ENCODE measurements around the gene GEMIN8.

GRCh38 chrX:13968198-13968597 lies 61.5 kb downstream of the GEMIN8 start:
- TF ChIP-seq CTCF (IDR thresholded peaks at IDR 0.05), result no peak
- TF ChIP-seq EZH2 (IDR thresholded peaks at IDR 0.05; ENCODE audit: borderline replicate concordance, insufficient read depth, low read depth, low read length, poor library complexity, severe bottlenecking), result no peak
